CD14-positive monocyte (primary cell): ENCODE measurements around the gene HOXA13. TPM values are rescaled to one million over a fixed set of nuclear protein-coding genes. Genes with fewer than 3 reads are reported as not detected.

Experiments
- DNase-seq, 3 donors: peaks; one replicate each; pipeline ENCODE4 v3.0.0-alpha.2; 2011 to 2022
- H2AFZ ChIP-seq: 2 replicates; pipeline ENCODE4 v1.6.0; 2012; ENCODE audit warnings: mild to moderate bottlenecking, low read depth, low read length, inconsistent platforms; ENCODE audit not compliant: insufficient read depth, poor library complexity, severe bottlenecking
- H3K27ac ChIP-seq, 2 donors: 1 replicate in 1 of 2; 2 replicates in 1 of 2; pipeline ENCODE4 v1.5.1; 2012 to 2013; ENCODE audit warnings: low read length in 2 of 2, control low read depth in 1 of 2, inconsistent platforms in 1 of 2, low read depth in 1 of 2, mild to moderate bottlenecking in 1 of 2
- H3K27me3 ChIP-seq, 2 donors: one replicate each; pipeline versions ENCODE4 v1.6.0 to v1.6.1; 2011 to 2013; ENCODE audit warnings: low read length in 2 of 2; ENCODE audit not compliant: control insufficient read depth in 2 of 2, insufficient read depth in 2 of 2
- H3K36me3 ChIP-seq, 2 donors: replicated peaks in 1 of 2; 1 replicate in 1 of 2; 2 replicates in 1 of 2; pipeline versions ENCODE4 v1.5.1 to v1.6.1; 2012 to 2013; ENCODE audit warnings: low read length in 2 of 2, control low read depth in 1 of 2, inconsistent platforms in 1 of 2, mild to moderate bottlenecking in 1 of 2; ENCODE audit not compliant: insufficient read depth in 2 of 2, control insufficient read depth in 1 of 2
- H3K4me1 ChIP-seq, 2 donors: 1 replicate in 1 of 2; 2 replicates in 1 of 2; pipeline versions ENCODE4 v1.5.1 to v1.6.1; 2012 to 2013; ENCODE audit warnings: low read length in 2 of 2, control low read depth in 1 of 2, inconsistent platforms in 1 of 2, mild to moderate bottlenecking in 1 of 2, moderate library complexity in 1 of 2; ENCODE audit not compliant: insufficient read depth in 2 of 2, control insufficient read depth in 1 of 2
- H3K4me2 ChIP-seq: replicated peaks from 2 replicates; pipeline ENCODE3; 2012; ENCODE audit warnings: low read length, moderate library complexity, mild to moderate bottlenecking; ENCODE audit not compliant: poor library complexity, severe bottlenecking; ENCODE audit errors: extremely low read depth
- H3K4me3 ChIP-seq, 3 experiments: fragments of 200-600 bp in 1 of 3; sonication (generic) in 1 of 3; replicated peaks in 1 of 3; 1 replicate in 2 of 3; 2 replicates in 1 of 3; pipeline ENCODE4 v1.5.1; 2011 to 2013; ENCODE audit warnings: low read length in 3 of 3, mild to moderate bottlenecking in 3 of 3, control low read depth in 2 of 3, low read depth in 2 of 3, inconsistent platforms in 1 of 3, moderate library complexity in 1 of 3
- H3K79me2 ChIP-seq: 2 replicates; pipeline ENCODE4 v1.6.0; 2012; ENCODE audit warnings: mild to moderate bottlenecking, control low read depth, inconsistent platforms, low read length, moderate library complexity; ENCODE audit not compliant: insufficient read depth
- H3K9ac ChIP-seq: 2 replicates; pipeline ENCODE4 v1.6.0; 2017; ENCODE audit warnings: low read length, mild to moderate bottlenecking; ENCODE audit not compliant: insufficient read depth, poor library complexity, severe bottlenecking
- H3K9me3 ChIP-seq, 2 donors: replicated peaks in 1 of 2; 1 replicate in 1 of 2; 2 replicates in 1 of 2; pipeline versions ENCODE4 v1.5.1 to v1.6.1; 2012 to 2013; ENCODE audit warnings: low read length in 2 of 2, control low read depth in 1 of 2; ENCODE audit not compliant: control insufficient read depth in 1 of 2, insufficient read depth in 1 of 2
- H4K20me1 ChIP-seq: 2 replicates; pipeline ENCODE4 v1.6.0; 2012; ENCODE audit warnings: mild to moderate bottlenecking, low read length, control low read depth, moderate library complexity; ENCODE audit not compliant: insufficient read depth
- H3K27ac Mint-ChIP-seq, 7 donors: one replicate each; pipeline ENCODE4 v1.8.0; 2020; ENCODE audit warnings: mild to moderate bottlenecking in 7 of 7, mixed read lengths in 7 of 7, moderate library complexity in 6 of 7, inconsistent platforms in 2 of 7
- H3K27me3 Mint-ChIP-seq, 3 donors: one replicate each; pipeline ENCODE4 v1.8.0; 2021 to 2022; ENCODE audit warnings: low read depth in 3 of 3, mild to moderate bottlenecking in 3 of 3, mixed read lengths in 3 of 3, moderate library complexity in 3 of 3, inconsistent platforms in 1 of 3
- H3K36me3 Mint-ChIP-seq, 2 donors: one replicate each; pipeline ENCODE4 v1.8.0; 2020; ENCODE audit warnings: mixed read lengths in 2 of 2, inconsistent platforms in 1 of 2, mild to moderate bottlenecking in 1 of 2
- H3K4me1 Mint-ChIP-seq: one replicate; pipeline ENCODE4 v1.8.0; 2020; ENCODE audit warnings: mild to moderate bottlenecking, mixed read lengths
- H3K4me3 Mint-ChIP-seq, 2 donors: one replicate each; pipeline ENCODE4 v1.8.0; 2020; ENCODE audit warnings: mild to moderate bottlenecking in 2 of 2, mixed read lengths in 2 of 2, moderate library complexity in 1 of 2
- H3K9me3 Mint-ChIP-seq, 7 donors: one replicate each; pipeline ENCODE4 v1.8.0; 2020 to 2022; ENCODE audit warnings: mixed read lengths in 7 of 7, mild to moderate bottlenecking in 6 of 7, moderate library complexity in 6 of 7, inconsistent platforms in 2 of 7
- WGBS: methylation state at CpG from one replicate; pipeline ENCODE4 v1.1.5; 2013; ENCODE audit warnings: missing lambda C conversion rate; ENCODE audit not compliant: insufficient coverage; 5-methylcytosine and 5-hydroxymethylcytosine counted together
- intact Hi-C, 2 donors: fragments of 100-400 bp; cut with micrococcal nuclease; formaldehyde crosslinking; loops; one replicate each; pipeline versions ENCODE4 v1.15.0 to v1.15.1; 2023
- polyA plus RNA-seq, 3 donors: library from polyadenylated mRNA; depleted of rRNA in 1 of 3; unstranded in 2 of 3; stranded (reverse) in 1 of 3; fragments of 300-500 nt in 2 of 3; fragments of >200 nt in 1 of 3; fragmentation: Illumina TruSeq in 2 of 3; gene quantifications; 1 replicate in 2 of 3; 2 replicates in 1 of 3; pipeline ENCODE4 v1.2.3, GENCODE V29; 2012 to 2021
- TF ChIP-seq, protein P1 (sequence below): fragments of 200-600 bp; IDR thresholded peaks from one replicate; pipeline ENCODE4 v1.8.0; 2022; ENCODE audit warnings: antibody characterized with exemption, mild to moderate bottlenecking

The HOXA13 gene
- polyA plus RNA-seq, 3 donors, result not detected

DNA sequence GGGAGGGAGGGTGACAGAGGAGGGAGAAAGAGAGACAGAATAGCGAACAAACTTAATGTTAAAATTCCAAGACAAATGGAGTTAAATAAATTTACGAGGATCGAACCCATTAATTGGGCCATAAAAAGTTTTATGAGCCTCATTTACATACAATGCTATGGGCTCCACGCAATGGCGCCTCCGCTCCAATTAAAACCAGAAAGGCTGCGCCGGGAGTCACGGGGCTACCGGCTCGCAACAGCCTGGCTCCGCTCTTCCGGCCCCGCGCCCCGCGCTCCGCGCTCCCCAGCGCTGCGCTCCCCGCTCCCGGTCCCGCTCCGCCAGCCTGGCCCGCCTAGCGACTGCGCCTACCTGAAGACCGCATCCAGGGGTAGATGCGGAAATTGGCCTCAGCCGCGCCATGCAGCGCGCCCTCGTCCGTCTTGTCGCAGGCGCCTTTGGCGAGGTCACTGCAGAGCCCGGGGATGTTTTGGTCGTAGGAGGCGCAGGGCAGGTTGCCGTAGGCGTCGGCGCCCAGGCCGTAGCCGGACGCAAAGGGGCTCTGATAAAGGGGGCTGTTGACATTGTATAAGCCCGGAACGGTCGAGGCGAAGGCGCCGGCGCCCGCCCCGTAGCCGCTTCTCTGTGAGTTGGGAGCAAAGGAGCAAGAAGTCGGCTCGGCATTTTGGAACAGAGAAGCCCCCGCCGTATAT, 43.9 kb downstream of the HOXA13 start:
- H2AFZ ChIP-seq, result peak overlapping the region; percentile 36
- H3K79me2 ChIP-seq, result no peaks in the 10 kb centered on the region
- peak overlapping the region; percentile 54 to 93 for H3K4me3 Mint-ChIP-seq
- peaks cover 93 to 100% (median 97%) of the 10 kb centered on the region in 3 donors for H3K27me3 Mint-ChIP-seq
- peak overlapping the region; percentile 63 for H3K4me2 ChIP-seq
- no peaks in the 10 kb centered on the region for H4K20me1 ChIP-seq
- H3K27ac Mint-ChIP-seq, result no peak overlapping the region
- peaks cover 61 to 64% of the 10 kb centered on the region in 2 donors for H3K4me1 ChIP-seq
- under 1% methylated on average over 59 of the region's 63 CpGs for WGBS
- peaks cover 93 to 97% of the 10 kb centered on the region in 2 donors for H3K27me3 ChIP-seq
- peaks cover 10 to 27% of the 10 kb centered on the region in 2 donors for H3K36me3 Mint-ChIP-seq
- intact Hi-C loops, result loop anchor here in 1 of 2 donors (5.0 kb wide), 2 partner anchors 59 to 1294 kb away; partner anchors contain the start of gene HOXA1
- H3K9me3 ChIP-seq, result peaks cover 0 to 73% of the 10 kb centered on the region in 2 donors
- TF ChIP-seq, protein P1, sequence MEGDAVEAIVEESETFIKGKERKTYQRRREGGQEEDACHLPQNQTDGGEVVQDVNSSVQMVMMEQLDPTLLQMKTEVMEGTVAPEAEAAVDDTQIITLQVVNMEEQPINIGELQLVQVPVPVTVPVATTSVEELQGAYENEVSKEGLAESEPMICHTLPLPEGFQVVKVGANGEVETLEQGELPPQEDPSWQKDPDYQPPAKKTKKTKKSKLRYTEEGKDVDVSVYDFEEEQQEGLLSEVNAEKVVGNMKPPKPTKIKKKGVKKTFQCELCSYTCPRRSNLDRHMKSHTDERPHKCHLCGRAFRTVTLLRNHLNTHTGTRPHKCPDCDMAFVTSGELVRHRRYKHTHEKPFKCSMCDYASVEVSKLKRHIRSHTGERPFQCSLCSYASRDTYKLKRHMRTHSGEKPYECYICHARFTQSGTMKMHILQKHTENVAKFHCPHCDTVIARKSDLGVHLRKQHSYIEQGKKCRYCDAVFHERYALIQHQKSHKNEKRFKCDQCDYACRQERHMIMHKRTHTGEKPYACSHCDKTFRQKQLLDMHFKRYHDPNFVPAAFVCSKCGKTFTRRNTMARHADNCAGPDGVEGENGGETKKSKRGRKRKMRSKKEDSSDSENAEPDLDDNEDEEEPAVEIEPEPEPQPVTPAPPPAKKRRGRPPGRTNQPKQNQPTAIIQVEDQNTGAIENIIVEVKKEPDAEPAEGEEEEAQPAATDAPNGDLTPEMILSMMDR, result no peak
- peaks cover 0 to 70% (median 28%) of the 10 kb centered on the region in 7 donors for H3K9me3 Mint-ChIP-seq
- DNase-seq, result no peak
- H3K27ac ChIP-seq, result no peak overlapping the region
- no peak overlapping the region for H3K9ac ChIP-seq
- peaks cover 69% of the 10 kb centered on the region for H3K4me1 Mint-ChIP-seq
- no peaks in the 10 kb centered on the region for H3K36me3 ChIP-seq
- peak overlapping the region in 1 of 3 experiments; percentile 53 for H3K4me3 ChIP-seq

DNA sequence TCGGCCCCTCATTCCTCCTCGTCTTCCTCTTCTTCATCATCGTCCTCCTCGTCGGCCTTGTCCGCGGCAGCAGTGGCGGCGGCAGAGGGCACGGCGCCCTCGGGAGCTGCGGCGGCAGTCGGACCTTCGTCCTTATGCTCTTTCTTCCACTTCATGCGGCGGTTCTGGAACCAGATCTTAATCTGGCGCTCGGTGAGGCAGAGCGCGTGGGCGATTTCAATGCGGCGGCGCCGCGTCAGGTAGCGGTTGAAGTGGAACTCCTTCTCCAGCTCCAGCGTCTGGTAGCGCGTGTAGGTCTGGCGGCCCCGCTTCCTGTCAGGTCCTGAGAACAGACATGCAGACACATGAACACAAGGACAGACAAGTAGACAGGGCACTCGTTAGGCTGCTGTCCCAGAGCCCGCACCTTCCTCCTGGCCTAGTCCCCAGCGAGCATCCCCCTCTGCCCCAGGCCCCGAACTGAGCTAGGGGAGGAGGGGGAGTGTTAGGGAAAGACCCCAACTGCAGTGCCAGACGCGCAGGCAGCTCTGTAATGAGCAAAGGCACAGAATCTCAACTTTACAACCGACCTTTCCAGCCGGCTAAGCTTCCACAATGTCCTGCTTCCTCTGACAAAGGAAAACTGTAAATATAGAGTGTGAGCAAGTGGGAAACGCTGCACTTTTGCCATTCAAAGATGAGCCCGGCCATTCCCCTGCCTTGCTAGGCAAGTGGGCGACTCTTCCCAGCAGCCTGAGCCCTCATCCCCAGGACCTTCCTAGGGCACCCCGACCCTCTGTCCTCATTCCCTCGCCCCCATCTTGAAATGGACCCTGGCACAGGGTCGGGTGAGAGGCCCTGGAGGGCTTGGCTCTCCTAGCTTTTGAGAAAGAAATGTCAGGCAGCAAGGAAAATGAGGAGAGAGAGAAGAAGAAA, 44.7 kb downstream of the HOXA13 start:
- Histone ChIP-seq H3K79me2 (no peaks in the 10 kb centered on the region), H3K27ac (no peak overlapping the region)
- no peak for DNase-seq

More for the DNA sequence above, 44.7 kb downstream of the HOXA13 start:
- WGBS, result under 1% methylated on average over 35 of the region's 48 CpGs
- Histone ChIP-seq H3K36me3 (no peaks in the 10 kb centered on the region), H3K4me1 (peaks cover 61 to 64% of the 10 kb centered on the region in 2 donors), H4K20me1 (no peaks in the 10 kb centered on the region), H2AFZ (no peak overlapping the region), H3K27me3 (peaks cover 94 to 100% of the 10 kb centered on the region in 2 donors), H3K4me2 (peak overlapping the region; percentile 63), H3K4me3 (peak overlapping the region in 1 of 3 experiments; percentile 53), H3K9me3 (peaks cover 4 to 73% of the 10 kb centered on the region in 2 donors), H3K9ac (no peak overlapping the region)
- Mint-ChIP-seq H3K9me3 (peaks cover 0 to 72% (median 28%) of the 10 kb centered on the region in 7 donors), H3K27me3 (peaks cover 93 to 100% (median 100%) of the 10 kb centered on the region in 3 donors), H3K27ac (peak overlapping the region in 1 of 7 donors; percentile 61), H3K4me1 (peaks cover 73% of the 10 kb centered on the region), H3K36me3 (peaks cover 12 to 31% of the 10 kb centered on the region in 2 donors), H3K4me3 (peak overlapping the region; percentile 55 to 93)
- TF ChIP-seq, protein P1, result no peak
- intact Hi-C loops, result loop anchor here (5.0 kb wide), 3 partner anchors 32 to 1293 kb away; partner anchors contain the start of genes HOXA11 (in 2 of the 2) and HOXA1 (in 1 of the 2)
